ENCODE data around the gene SPATA24. TPM values are rescaled to one million over a fixed set of nuclear protein-coding genes. Genes with fewer than 3 reads are reported as not detected.

The SPATA24 gene
- total RNA-seq, 1 experiment from 2014 or later: 13.0 TPM

GRCh38 chr5:139438707-139439012 lies 34.8 kb upstream of the SPATA24 start:
- Mint-ChIP-seq H3K4me1 (peaks cover 20% of the 10 kb centered on the region in 2 experiments), H3K27me3 (ENCODE audit: low read depth) (peaks cover 3% of the 10 kb centered on the region), H3K27ac (peak overlapping the region in 2 of 3 experiments; percentile 35 to 55; a peak in 2 of 7 replicates), H3K9me3 (no peaks in the 10 kb centered on the region), H3K36me3 (ENCODE audit: insufficient read depth in 1 of 3, low read depth in 3 of 3) (peaks cover 5 to 27% (median 13%) of the 10 kb centered on the region in 3 experiments; a peak in 6 of 7 replicates), H3K4me3 (peak overlapping the region; percentile 95 to 96)
- Histone ChIP-seq H2AFZ (ENCODE audit: low read length) (no peak overlapping the region), H3K56ac (ENCODE audit: insufficient read length, low read depth, low read length) (no peak overlapping the region), H2BK15ac (ENCODE audit: low read depth, low read length) (no peak overlapping the region), H3K14ac (ENCODE audit: insufficient read depth, low read length) (no peak overlapping the region), H4K5ac (ENCODE audit: insufficient read length, low read depth, low read length) (no peak overlapping the region), H3T11ph (ENCODE audit: low read length) (no peak overlapping the region), H2BK12ac (ENCODE audit: insufficient read length, low read depth, low read length) (no peak overlapping the region), H3K9me3 (ENCODE audit: control insufficient read depth, low read depth, low read length) (no peaks in the 10 kb centered on the region), H3K27ac (ENCODE audit: insufficient read length, low read depth, low read length) (no peak overlapping the region), H3K4ac (ENCODE audit: low read depth, low read length) (no peak overlapping the region), H2BK5ac (ENCODE audit: insufficient read length, low read length) (no peak overlapping the region), H3K79me1 (ENCODE audit: insufficient read depth, low read depth, low read length, poor library complexity, severe bottlenecking) (no peaks in the 10 kb centered on the region), H3K9ac (ENCODE audit: extremely low read depth, insufficient read length, low read length) (peak overlapping the region; percentile 39), H4K8ac (replicated peaks; ENCODE audit: insufficient read length, low read depth, low read length) (no peak overlapping the region), H3K79me2 (ENCODE audit: insufficient read depth, low read length) (0 out of 2 replicates have a peak, but pooled peaks cover 2% of the 10 kb centered on the region), H4K20me1 (ENCODE audit: control insufficient read depth, insufficient read depth, insufficient read length) (no peaks in the 10 kb centered on the region), H3K18ac (ENCODE audit: insufficient read length, low read depth, low read length) (no peak overlapping the region), H2BK20ac (ENCODE audit: low read depth, low read length, poor library complexity, severe bottlenecking) (no peak overlapping the region), H3K23ac (ENCODE audit: insufficient read length, low read depth, low read length) (no peak overlapping the region), H2AK5ac (ENCODE audit: insufficient read length, low read length) (no peak overlapping the region), H3K23me2 (ENCODE audit: insufficient read length, low read depth, low read length, poor library complexity, severe bottlenecking) (peaks cover 5% of the 10 kb centered on the region), H3K27me3 (ENCODE audit: insufficient read depth, low read length) (no peaks in the 10 kb centered on the region), H3K4me1 (ENCODE audit: insufficient read depth, low read length) (peaks cover 2% of the 10 kb centered on the region; the same call in 1 of the 2 replicates), H2BK120ac (ENCODE audit: low read depth, low read length, poor library complexity, severe bottlenecking) (no peak overlapping the region), H4K91ac (ENCODE audit: insufficient read length, low read depth, low read length) (no peak overlapping the region), H3K4me2 (ENCODE audit: insufficient read depth, insufficient read length, low read length) (peak overlapping the region; percentile 89)
- WGBS (ENCODE audit: extremely low coverage, insufficient read length, low lambda C conversion rate): no CpG with 5 or more reads among the region's 8 CpGs
- no peak for TF ChIP-seq CTCF (conservative IDR thresholded peaks at IDR 0.05)
- no peak for DNase-seq
